Measurements from ENCODE around the gene CPT2.

DNA sequence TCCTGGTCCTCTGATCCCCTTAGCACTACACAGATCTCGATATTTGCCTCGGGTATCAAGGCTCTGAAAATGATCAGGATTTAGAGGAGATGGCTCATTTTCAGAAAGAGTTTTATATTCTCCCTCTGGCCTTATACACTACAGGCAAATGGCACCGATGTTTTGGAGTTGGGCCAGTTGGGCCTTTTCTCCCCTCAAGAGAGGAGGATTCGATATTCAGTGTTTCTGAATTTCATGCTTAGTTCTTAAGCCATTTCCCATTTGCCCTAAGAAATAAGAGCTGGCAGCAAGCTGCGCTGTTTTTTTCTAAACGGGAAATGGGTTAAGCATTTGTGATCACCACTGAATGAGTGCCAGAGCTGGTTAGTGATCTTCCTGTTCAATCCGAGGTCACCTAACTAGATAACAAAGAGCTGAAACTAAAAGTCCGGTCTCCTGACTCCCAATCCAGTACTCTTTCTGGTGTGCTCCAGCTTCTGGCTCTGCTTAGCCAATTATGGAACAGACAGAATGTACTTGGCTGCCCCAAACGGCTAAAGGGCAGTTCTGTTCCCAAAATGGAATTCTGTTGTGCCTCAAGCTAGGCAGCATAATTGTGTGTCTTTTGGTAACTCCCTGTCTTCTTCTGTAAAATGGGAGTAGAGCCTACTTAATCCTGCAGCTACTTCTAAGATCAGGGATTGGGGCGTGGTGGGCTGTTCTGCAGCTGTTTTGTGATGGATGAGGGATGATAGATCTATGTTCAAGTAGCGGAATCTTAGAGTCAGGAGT lies 1.2 kb upstream of the CPT2 start:
- TF ChIP-seq, protein P1, sequence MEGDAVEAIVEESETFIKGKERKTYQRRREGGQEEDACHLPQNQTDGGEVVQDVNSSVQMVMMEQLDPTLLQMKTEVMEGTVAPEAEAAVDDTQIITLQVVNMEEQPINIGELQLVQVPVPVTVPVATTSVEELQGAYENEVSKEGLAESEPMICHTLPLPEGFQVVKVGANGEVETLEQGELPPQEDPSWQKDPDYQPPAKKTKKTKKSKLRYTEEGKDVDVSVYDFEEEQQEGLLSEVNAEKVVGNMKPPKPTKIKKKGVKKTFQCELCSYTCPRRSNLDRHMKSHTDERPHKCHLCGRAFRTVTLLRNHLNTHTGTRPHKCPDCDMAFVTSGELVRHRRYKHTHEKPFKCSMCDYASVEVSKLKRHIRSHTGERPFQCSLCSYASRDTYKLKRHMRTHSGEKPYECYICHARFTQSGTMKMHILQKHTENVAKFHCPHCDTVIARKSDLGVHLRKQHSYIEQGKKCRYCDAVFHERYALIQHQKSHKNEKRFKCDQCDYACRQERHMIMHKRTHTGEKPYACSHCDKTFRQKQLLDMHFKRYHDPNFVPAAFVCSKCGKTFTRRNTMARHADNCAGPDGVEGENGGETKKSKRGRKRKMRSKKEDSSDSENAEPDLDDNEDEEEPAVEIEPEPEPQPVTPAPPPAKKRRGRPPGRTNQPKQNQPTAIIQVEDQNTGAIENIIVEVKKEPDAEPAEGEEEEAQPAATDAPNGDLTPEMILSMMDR (IDR thresholded peaks at IDR 0.05) = no peak
- TF ChIP-seq EZH2 (IDR thresholded peaks at IDR 0.05) (no peak), EZH2phosphoT487 (IDR thresholded peaks at IDR 0.05) (no peak)
